SK-N-SH (cell line): Measurements from ENCODE around the gene WWC2. TPM values are rescaled to one million over a fixed set of nuclear protein-coding genes. Genes with fewer than 3 reads are reported as not detected.
"Not testable (repeated sequence)": the region's sequence is repeated elsewhere in the genome, so short reads cannot be mapped to it uniquely, and the experiment has no call there.

Experiments
- CTCF ChIA-PET: fragments of 300-600, 350-600 bp; formaldehyde crosslinking; extraction: SDS; loops from one replicate; lab custom pipeline; 2021; lab: Yijun Ruan, JAX
- POLR2A ChIA-PET: fragments of 350-600 bp; sonication (Branson Sonifier 250); formaldehyde crosslinking; extraction: SDS; loops from one replicate; lab custom pipeline; 2020; ENCODE audit warnings: antibody characterized with exemption, inconsistent platforms; lab: Yijun Ruan, JAX
- DNase-seq: peaks from one replicate; pipeline ENCODE4 v3.0.0; 2012
- H2AFZ ChIP-seq: fragments of 200-600 bp; sonication (generic); 2 replicates; pipeline ENCODE4 v1.8.1; 2016; ENCODE audit warnings: antibody characterized with exemption, mild to moderate bottlenecking, low read depth
- H3F3A ChIP-seq: fragments of 200-600 bp; sonication (generic); replicated peaks from 2 replicates; pipeline ENCODE3; 2016; ENCODE audit warnings: antibody characterized with exemption, mild to moderate bottlenecking; ENCODE audit not compliant: insufficient read depth
- H3K27ac ChIP-seq, 2 experiments: fragments of 200-500 bp in 1 of 2; fragments of 200-600 bp in 1 of 2; sonication (Bioruptor generic) in 1 of 2; sonication (generic), shearing (Covaris generic) in 1 of 2; 2 replicates each; pipeline versions ENCODE4 v1.5.1 to v1.6.1; 2014 to 2016; ENCODE audit warnings: low read depth in 2 of 2, inconsistent platforms in 1 of 2, low read length in 1 of 2, mild to moderate bottlenecking in 1 of 2, mixed read lengths in 1 of 2
- H3K27me3 ChIP-seq: fragments of 200-600 bp; sonication (generic), shearing (Covaris generic); 2 replicates; pipeline ENCODE4 v1.6.1; 2016; ENCODE audit warnings: mixed run types; ENCODE audit not compliant: insufficient read depth
- H3K36me3 ChIP-seq, 2 experiments: fragments of 200-500 bp in 1 of 2; fragments of 200-600 bp in 1 of 2; sonication (Bioruptor generic) in 1 of 2; sonication (generic) in 1 of 2; replicated peaks in 1 of 2; 2 replicates each; pipeline versions ENCODE3 to v1.5.1; 2014 to 2016; ENCODE audit warnings: low read length in 1 of 2, mild to moderate bottlenecking in 1 of 2; ENCODE audit not compliant: insufficient read depth in 2 of 2, control insufficient read depth in 1 of 2
- H3K4me1 ChIP-seq, 2 experiments: fragments of 200-500 bp in 1 of 2; fragments of 200-600 bp in 1 of 2; sonication (Bioruptor generic) in 1 of 2; sonication (generic), shearing (Covaris generic) in 1 of 2; 2 replicates each; pipeline versions ENCODE4 v1.5.1 to v1.6.1; 2014 to 2016; ENCODE audit warnings: low read depth in 1 of 2, low read length in 1 of 2, mixed run types in 1 of 2; ENCODE audit not compliant: insufficient read depth in 2 of 2, control insufficient read depth in 1 of 2
- H3K4me2 ChIP-seq: fragments of 200-600 bp; sonication (generic), shearing (Covaris generic); 2 replicates; pipeline ENCODE4 v1.6.1; 2017; ENCODE audit warnings: mixed run types
- H3K4me3 ChIP-seq, 2 experiments: fragments of 200-500 bp in 1 of 2; fragments of 200-600 bp in 1 of 2; sonication (Bioruptor generic) in 1 of 2; sonication (generic), shearing (Covaris generic) in 1 of 2; 2 replicates each; pipeline versions ENCODE4 v1.5.1 to v1.8.1; 2014 to 2016; ENCODE audit warnings: low read depth in 2 of 2, inconsistent platforms in 1 of 2, low read length in 1 of 2, mild to moderate bottlenecking in 1 of 2, mixed read lengths in 1 of 2, moderate library complexity in 1 of 2
- H3K79me2 ChIP-seq: fragments of 200-600 bp; sonication (generic); 2 replicates; pipeline ENCODE4 v1.8.1; 2017; ENCODE audit warnings: mild to moderate bottlenecking; ENCODE audit not compliant: insufficient read depth
- H3K9ac ChIP-seq: fragments of 200-600 bp; sonication (generic); 2 replicates; pipeline ENCODE4 v1.6.1; 2017; ENCODE audit warnings: mixed run types
- H3K9me2 ChIP-seq: fragments of 200-600 bp; sonication (generic); 2 replicates; pipeline ENCODE4 v1.6.1; 2017; ENCODE audit warnings: mixed run types
- H3K9me3 ChIP-seq: fragments of 200-600 bp; sonication (generic); 2 replicates; pipeline ENCODE4 v1.6.1; 2017; ENCODE audit warnings: mixed run types, mild to moderate bottlenecking, moderate library complexity
- H4K20me1 ChIP-seq: fragments of 200-600 bp; sonication (generic); 2 replicates; pipeline ENCODE4 v1.6.1; 2017; ENCODE audit warnings: mild to moderate bottlenecking, mixed run types; ENCODE audit not compliant: insufficient read depth
- CTCF ChIP-seq: fragments of 200-600 bp; sonication (generic); IDR thresholded peaks from 2 replicates; pipeline ENCODE4 v1.6.1; 2017; ENCODE audit warnings: antibody characterized with exemption, mild to moderate bottlenecking, moderate library complexity
- ELF1 ChIP-seq: IDR thresholded peaks from 2 replicates; pipeline ENCODE4 v1.4.0; 2012
- EP300 ChIP-seq, 2 experiments: IDR thresholded peaks; 2 replicates each; pipeline versions ENCODE4 v1.4.0 to v1.6.1; 2012; ENCODE audit warnings: borderline replicate concordance in 1 of 2, low read depth in 1 of 2, low read length in 1 of 2
- EZH2phosphoT487 ChIP-seq: fragments of 200-600 bp; sonication (generic); IDR thresholded peaks from 2 replicates; pipeline ENCODE4 v1.6.1; 2017; ENCODE audit warnings: low read depth, mixed run types, mild to moderate bottlenecking, antibody characterized with exemption, moderate library complexity, borderline replicate concordance
- FOSL2 ChIP-seq: IDR thresholded peaks from 2 replicates; pipeline ENCODE4 v1.4.0; 2012; ENCODE audit warnings: low read depth, mild to moderate bottlenecking, moderate library complexity, borderline replicate concordance
- FOXJ3 ChIP-seq: sonication (generic); formaldehyde crosslinking; IDR thresholded peaks from 2 replicates; pipeline ENCODE4 v1.5.1; 2020; ENCODE audit warnings: mild to moderate bottlenecking, missing genetic modification reagents
- GATA2 ChIP-seq: sonication (generic); formaldehyde crosslinking; IDR thresholded peaks from 2 replicates; pipeline ENCODE4 v1.5.0; 2020; ENCODE audit warnings: mild to moderate bottlenecking, missing genetic modification reagents
- IRF3 ChIP-seq: fragments of 150-350 bp; IDR thresholded peaks from 2 replicates; pipeline ENCODE4 v1.6.1; 2016; ENCODE audit warnings: mild to moderate bottlenecking, low read depth, low read length
- MEF2A ChIP-seq: IDR thresholded peaks from 2 replicates; pipeline ENCODE4 v1.4.0; 2012; ENCODE audit warnings: low read depth, borderline replicate concordance
- NFIC ChIP-seq: IDR thresholded peaks from 2 replicates; pipeline ENCODE4 v1.4.0; 2012; ENCODE audit warnings: borderline replicate concordance
- NRF1 ChIP-seq: IDR thresholded peaks from 2 replicates; pipeline ENCODE4 v1.6.1; 2012; ENCODE audit warnings: low read depth, mild to moderate bottlenecking, low read length
- PBX3 ChIP-seq: IDR thresholded peaks from 2 replicates; pipeline ENCODE4; 2012
- POLR2AphosphoS5 ChIP-seq: IDR thresholded peaks from 2 replicates; pipeline ENCODE4 v1.6.1; 2012; ENCODE audit warnings: low read depth, low read length
- RFX5 ChIP-seq: IDR thresholded peaks from 2 replicates; pipeline ENCODE4 v1.6.1; 2012; ENCODE audit warnings: mild to moderate bottlenecking, improper control_type of control experiment, low read length
- SIN3A ChIP-seq: IDR thresholded peaks from 2 replicates; pipeline ENCODE4 v1.6.1; 2012; ENCODE audit warnings: low read depth, mild to moderate bottlenecking, low read length, moderate library complexity, borderline replicate concordance
- SMC3 ChIP-seq: IDR thresholded peaks from 2 replicates; pipeline ENCODE4 v1.6.1; 2012; ENCODE audit warnings: low read depth, low read length, improper control_type of control experiment
- TEAD4 ChIP-seq: IDR thresholded peaks from 2 replicates; pipeline ENCODE4 v1.4.0; 2012; ENCODE audit warnings: mild to moderate bottlenecking, borderline replicate concordance; ENCODE audit not compliant: insufficient read depth
- USF1 ChIP-seq: IDR thresholded peaks from 2 replicates; pipeline ENCODE4 v1.4.0; 2012; ENCODE audit warnings: low read depth, borderline replicate concordance
- USF2 ChIP-seq: fragments of 150-350 bp; IDR thresholded peaks from 2 replicates; pipeline ENCODE4 v1.6.1; 2017; ENCODE audit warnings: antibody characterized with exemption, low read length, low read depth, borderline replicate concordance
- YY1 ChIP-seq: IDR thresholded peaks from 2 replicates; pipeline ENCODE4 v1.4.0; 2012; ENCODE audit warnings: low read depth, mild to moderate bottlenecking
- ZBTB33 ChIP-seq: IDR thresholded peaks from 2 replicates; pipeline ENCODE4 v1.4.0; 2012; ENCODE audit warnings: low read depth, borderline replicate concordance
- WGBS: methylation state at CpG from one replicate; pipeline ENCODE4 v1.1.6; 2017; ENCODE audit warnings: low lambda C conversion rate; 5-methylcytosine and 5-hydroxymethylcytosine counted together
- polyA plus RNA-seq, 3 experiments: library from polyadenylated mRNA; depleted of rRNA; stranded (reverse); fragments of >200 nt; gene quantifications; 2 replicates each; pipeline ENCODE4 v1.2.3, GENCODE V29; 2012

Gene WWC2
- polyA plus RNA-seq, 1 of the 3 experiments (the other 2 are of a cell fraction) = 18.4 TPM

GRCh38 chr4:183322326-183322725, 223.3 kb downstream of the WWC2 start, which contains the start of gene CLDN24 (continued):
- TF ChIP-seq EZH2phosphoT487 = no peak

- Histone ChIP-seq H3K9me3 (no peaks in the 10 kb centered on the region), H3K4me1 (peaks cover 0 to 8% of the 10 kb centered on the region in 2 experiments; a peak in 1 of 4 replicates), H3K36me3 (no peaks in the 10 kb centered on the region), H3K4me3 (no peak overlapping the region), H3K79me2 (no peaks in the 10 kb centered on the region), H3K9me2 (no peaks in the 10 kb centered on the region), H2AFZ (no peak overlapping the region), H3F3A (no peaks in the 10 kb centered on the region), H3K27me3 (no peaks in the 10 kb centered on the region), H3K27ac (no peak overlapping the region), H4K20me1 (no peaks in the 10 kb centered on the region), H3K4me2 (no peak overlapping the region), H3K9ac (no peak overlapping the region)
- CTCF ChIA-PET = no interaction called here
- no peak for DNase-seq
- 90% methylated on average over 6 of the region's 6 CpGs for WGBS
- POLR2A ChIA-PET = no interaction called here
- TF ChIP-seq FOXJ3 (CRISPR knock-in tag) (no peak), ELF1 (no peak), TEAD4 (no peak), POLR2AphosphoS5 (no peak), MEF2A (no peak), NRF1 (no peak), YY1 (no peak), EP300 (IDR thresholded peaks at IDR 0.05; ENCODE audit: borderline replicate concordance in 1 of 2, low read depth in 1 of 2, low read length in 1 of 2) (no peak), FOSL2 (no peak), SIN3A (no peak), IRF3 (no peak), GATA2 (CRISPR knock-in tag) (no peak), USF1 (no peak), CTCF (no peak), RFX5 (no peak), NFIC (no peak), SMC3 (no peak), USF2 (no peak), PBX3 (no peak), ZBTB33 (no peak)
Observed at GRCh38 chr4:183323295-183323694, 224.2 kb downstream of the WWC2 start.

- CTCF ChIA-PET, H3K9me3 ChIP-seq, H3K4me2 ChIP-seq, H3K79me2 ChIP-seq, H3F3A ChIP-seq, H3K36me3 ChIP-seq, H3K27ac ChIP-seq, POLR2A ChIA-PET, H3K27me3 ChIP-seq, H3K9ac ChIP-seq, DNase-seq, H4K20me1 ChIP-seq, H2AFZ ChIP-seq, H3K4me1 ChIP-seq, H3K4me3 ChIP-seq, H3K9me2 ChIP-seq: not testable (repeated sequence)
- WGBS = 94% methylated on average over 11 of the region's 11 CpGs
Observed at GRCh38 chr4:183324056-183324455, 225.0 kb downstream of the WWC2 start.
